HCT116 (cell line): ENCODE measurements around the gene UMPS. TPM values are rescaled to one million over a fixed set of nuclear protein-coding genes. Genes with fewer than 3 reads are reported as not detected.

ENCODE experiments used
- ATAC-seq: fragments of 200-7000 bp; cut with Tn5 transposase; 2 replicates; pipeline ENCODE4 v1.9.1; 2020; ENCODE audit warnings: mild to moderate bottlenecking, moderate library complexity
- BruUV-seq: library from RNA; stranded (reverse); fragments of 400-500 nt; replicated peaks from 2 replicates; lab custom pipeline; 2021; lab: Mats Ljungman, UMichigan
- CTCF ChIA-PET: fragments of 300-600 bp; sonication (Branson Sonifier 250); formaldehyde crosslinking; loops from one replicate; lab custom pipeline; 2021; ENCODE audit warnings: antibody characterized with exemption; lab: Charles Lee
- POLR2A ChIA-PET: fragments of 300-600, 350-600 bp; sonication (Branson Sonifier 250); formaldehyde crosslinking; loops from one replicate; lab custom pipeline; 2021; ENCODE audit warnings: antibody characterized with exemption; lab: Charles Lee
- RAD21 ChIA-PET, 2 experiments: fragments of 300-600 bp; sonication (Branson Sonifier 250); formaldehyde crosslinking; loops; one replicate each; lab custom pipeline; 2023; ENCODE audit warnings: low total read pairs in 2 of 2; ENCODE audit not compliant: uncharacterized antibody in 2 of 2, unreplicated experiment in 2 of 2, low non-redundant PET in 1 of 2; lab: Charles Lee
- DNase-seq: peaks from one replicate; pipeline ENCODE4 v3.0.0-alpha.2; 2010; ENCODE audit warnings: low read depth, low spot score
- H2AFZ ChIP-seq: fragments of 200-600 bp; shearing (Covaris generic), sonication (generic); 2 replicates; pipeline ENCODE4 v1.6.1; 2017; ENCODE audit warnings: low read depth, mixed run types, mixed read lengths, antibody characterized with exemption, low read length; ENCODE audit not compliant: poor library complexity, severe bottlenecking
- H3K27ac ChIP-seq: 2 replicates; pipeline ENCODE4 v1.5.1; 2012; ENCODE audit warnings: low read depth, low read length
- H3K27me3 ChIP-seq: fragments of 200-600 bp; sonication (generic); 2 replicates; pipeline ENCODE4 v1.6.1; 2016; ENCODE audit warnings: mixed run types, low read length, mixed read lengths; ENCODE audit not compliant: insufficient read depth
- H3K36me3 ChIP-seq, 2 experiments: fragments of 200-500 bp in 1 of 2; fragments of 200-600 bp in 1 of 2; sonication (Bioruptor generic) in 1 of 2; sonication (generic) in 1 of 2; 2 replicates each; pipeline versions ENCODE4 v1.5.1 to v1.6.1; 2014 to 2016; ENCODE audit warnings: low read length in 2 of 2, inconsistent platforms in 1 of 2, mixed read lengths in 1 of 2, mixed run types in 1 of 2; ENCODE audit not compliant: insufficient read depth in 2 of 2, control insufficient read depth in 1 of 2
- H3K4me1 ChIP-seq, 2 experiments: fragments of 200-600 bp in 1 of 2; sonication (generic) in 1 of 2; 2 replicates each; pipeline versions ENCODE4 v1.5.1 to v1.6.1; 2012 to 2017; ENCODE audit warnings: low read length in 2 of 2, inconsistent platforms in 1 of 2, mild to moderate bottlenecking in 1 of 2, mixed read lengths in 1 of 2, mixed run types in 1 of 2, moderate library complexity in 1 of 2; ENCODE audit not compliant: insufficient read depth in 2 of 2, control insufficient read depth in 1 of 2
- H3K4me2 ChIP-seq: fragments of 200-600 bp; sonication (generic); 2 replicates; pipeline ENCODE4 v1.6.1; 2017; ENCODE audit warnings: mixed run types, low read length, mixed read lengths
- H3K4me3 ChIP-seq, 2 experiments: fragments of 200-600 bp in 1 of 2; sonication (generic) in 1 of 2; replicated peaks in 1 of 2; 2 replicates each; pipeline ENCODE4 v1.5.1; 2011 to 2016; ENCODE audit warnings: low read length in 2 of 2, control low read depth in 1 of 2, low read depth in 1 of 2, mild to moderate bottlenecking in 1 of 2, mixed read lengths in 1 of 2, mixed run types in 1 of 2
- H3K79me2 ChIP-seq: fragments of 200-600 bp; sonication (generic); 2 replicates; pipeline ENCODE4 v1.6.1; 2017; ENCODE audit warnings: mild to moderate bottlenecking, mixed run types, low read length, moderate library complexity, mixed read lengths; ENCODE audit not compliant: insufficient read depth
- H3K9ac ChIP-seq: fragments of 200-600 bp; sonication (generic); 2 replicates; pipeline ENCODE4 v1.6.1; 2016; ENCODE audit warnings: low read length, mixed read lengths
- H3K9me2 ChIP-seq: fragments of 200-600 bp; sonication (generic), shearing (Covaris generic); 2 replicates; pipeline ENCODE4 v1.6.1; 2017; ENCODE audit warnings: mixed run types, mild to moderate bottlenecking, moderate library complexity; ENCODE audit not compliant: insufficient read depth
- H3K9me3 ChIP-seq, 2 experiments: fragments of 200-500 bp in 1 of 2; fragments of 200-600 bp in 1 of 2; sonication (Bioruptor generic) in 1 of 2; sonication (generic) in 1 of 2; 2 replicates each; pipeline ENCODE4 v1.6.1; 2014 to 2017; ENCODE audit warnings: low read length in 2 of 2, mixed read lengths in 2 of 2, inconsistent platforms in 1 of 2, low read depth in 1 of 2, mild to moderate bottlenecking in 1 of 2, mixed run types in 1 of 2, moderate library complexity in 1 of 2; ENCODE audit not compliant: control insufficient read depth in 1 of 2, insufficient read depth in 1 of 2
- H4K20me1 ChIP-seq: fragments of 200-600 bp; sonication (generic), shearing (Covaris generic); 2 replicates; pipeline ENCODE4 v1.6.1; 2017; ENCODE audit warnings: mixed run types, mild to moderate bottlenecking, moderate library complexity; ENCODE audit not compliant: insufficient read depth
- CBX3 ChIP-seq: IDR thresholded peaks from 2 replicates; pipeline ENCODE4 v1.6.1; 2012; ENCODE audit warnings: low read depth
- CEBPB ChIP-seq: IDR thresholded peaks from 2 replicates; pipeline ENCODE4 v1.6.1; 2012; ENCODE audit warnings: low read depth
- CTCF ChIP-seq, 3 experiments: fragments of 200-600 bp in 1 of 3; sonication (generic) in 1 of 3; IDR thresholded peaks in 2 of 3; conservative IDR thresholded peaks in 1 of 3; 2 replicates each; pipeline ENCODE4 v1.5.1; 2012 to 2017; ENCODE audit warnings: low read depth in 2 of 3, low read length in 2 of 3, antibody characterized with exemption in 1 of 3, borderline replicate concordance in 1 of 3, control low read depth in 1 of 3, mild to moderate bottlenecking in 1 of 3, mixed read lengths in 1 of 3, mixed run types in 1 of 3, moderate library complexity in 1 of 3; ENCODE audit not compliant: insufficient read depth in 1 of 3
- EGR1 ChIP-seq: IDR thresholded peaks from 2 replicates; pipeline ENCODE4 v1.6.1; 2012; ENCODE audit warnings: low read depth
- ELF1 ChIP-seq: IDR thresholded peaks from 2 replicates; pipeline ENCODE4 v1.6.1; 2012; ENCODE audit warnings: low read depth, borderline replicate concordance
- EZH2 ChIP-seq: fragments of 200-600 bp; sonication (generic); IDR thresholded peaks from 2 replicates; pipeline ENCODE4 v1.6.1; 2017; ENCODE audit warnings: antibody characterized with exemption, mixed run types
- FOSL1 ChIP-seq: IDR thresholded peaks from 2 replicates; pipeline ENCODE4 v1.6.1; 2012; ENCODE audit warnings: low read depth
- RAD21 ChIP-seq: IDR thresholded peaks from 2 replicates; pipeline ENCODE4 v1.6.1; 2012; ENCODE audit warnings: low read depth, mild to moderate bottlenecking
- SIN3A ChIP-seq: IDR thresholded peaks from 2 replicates; pipeline ENCODE4 v1.6.1; 2012; ENCODE audit warnings: low read depth
- TCF7L2 ChIP-seq: IDR thresholded peaks from 2 replicates; pipeline ENCODE4 v1.7.0; 2011; ENCODE audit warnings: borderline replicate concordance, inconsistent platforms; ENCODE audit not compliant: insufficient read depth, insufficient read length; ENCODE audit errors: extremely low read depth
- YY1 ChIP-seq: IDR thresholded peaks from 2 replicates; pipeline ENCODE4 v1.6.1; 2011; ENCODE audit warnings: low read length, low read depth, moderate library complexity, mild to moderate bottlenecking; ENCODE audit not compliant: insufficient replicate concordance; ENCODE audit errors: extremely low read depth
- ZBTB33 ChIP-seq: IDR thresholded peaks from 2 replicates; pipeline ENCODE4 v1.6.1; 2011; ENCODE audit warnings: mild to moderate bottlenecking, low read length, moderate library complexity; ENCODE audit not compliant: insufficient replicate concordance; ENCODE audit errors: extremely low read depth
- ZFX ChIP-seq: fragments of 450-650 bp; IDR thresholded peaks from 2 replicates; pipeline ENCODE4 v1.6.1; 2017
- ZNF274 ChIP-seq: fragments of 200-500 bp; sonication (Bioruptor generic); IDR thresholded peaks from 2 replicates; pipeline ENCODE4 v1.6.1; 2014; ENCODE audit warnings: mild to moderate bottlenecking, low read depth, low read length, inconsistent platforms
- intact Hi-C: fragments of 100-400 bp; cut with micrococcal nuclease; formaldehyde crosslinking; loops from 2 replicates; pipeline ENCODE4 v1.10.0; 2022
- total RNA-seq: library from RNA; stranded (reverse); gene quantifications from one replicate; pipeline ENCODE4 v1.2.1, GENCODE V29; 2021; ENCODE audit not compliant: unreplicated experiment
- TF ChIP-seq, protein P1 (sequence below): IDR thresholded peaks from 2 replicates; pipeline ENCODE4 v1.6.1; 2012
- TF ChIP-seq, protein P2 (sequence below): IDR thresholded peaks from 2 replicates; pipeline ENCODE4 v1.6.1; 2012; ENCODE audit warnings: low read depth

UMPS gene
- total RNA-seq, 1 experiment from 2014 or later, result 41.3 TPM

DNA sequence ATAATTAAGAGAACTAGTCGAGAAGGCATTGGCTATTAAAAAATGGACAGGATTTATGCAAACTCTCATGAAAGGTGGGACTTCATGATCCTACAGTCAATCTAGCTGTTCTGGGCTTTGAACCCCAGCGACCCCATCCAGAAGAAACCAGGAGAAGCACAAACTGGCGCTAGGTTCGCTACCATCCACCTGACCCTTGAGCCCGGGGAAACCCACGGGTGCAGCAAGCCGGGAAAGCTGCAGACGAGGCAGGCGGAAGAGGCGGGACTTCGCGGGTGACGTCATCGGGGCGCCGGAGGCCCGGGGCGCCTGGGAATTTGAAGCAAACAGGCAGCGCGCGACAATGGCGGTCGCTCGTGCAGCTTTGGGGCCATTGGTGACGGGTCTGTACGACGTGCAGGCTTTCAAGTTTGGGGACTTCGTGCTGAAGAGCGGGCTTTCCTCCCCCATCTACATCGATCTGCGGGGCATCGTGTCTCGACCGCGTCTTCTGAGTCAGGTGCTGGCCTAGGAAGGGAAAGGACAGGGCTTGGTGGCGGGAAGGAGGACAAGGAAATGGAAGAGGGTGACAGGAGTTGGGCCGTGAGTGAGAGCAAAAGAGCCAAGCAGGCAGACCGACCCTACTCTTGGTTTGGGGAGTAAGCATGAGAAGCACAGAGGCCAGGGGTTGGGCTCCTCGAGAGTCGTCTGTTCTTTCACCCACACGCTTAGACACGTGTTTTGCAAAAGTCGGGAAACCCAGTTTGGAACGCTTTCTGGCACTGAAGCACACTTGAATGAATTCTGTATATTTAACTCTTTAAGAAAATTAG is at the start of gene UMPS (continued):
- TF ChIP-seq CTCF (IDR thresholded peaks at IDR 0.05 in 2 of 3, conservative IDR thresholded peaks at IDR 0.05 in 1 of 3; ENCODE audit: borderline replicate concordance in 1 of 3, insufficient read depth in 1 of 3, low read depth in 2 of 3, low read length in 2 of 3) (no peak), ZNF274 (no peak), CBX3 (0 out of 2 replicates have a peak, but pooled peaks have one; percentile 9), ZFX (peak; percentile 61; the same call in 1 of the 2 replicates)
- TF ChIP-seq, protein P1, sequence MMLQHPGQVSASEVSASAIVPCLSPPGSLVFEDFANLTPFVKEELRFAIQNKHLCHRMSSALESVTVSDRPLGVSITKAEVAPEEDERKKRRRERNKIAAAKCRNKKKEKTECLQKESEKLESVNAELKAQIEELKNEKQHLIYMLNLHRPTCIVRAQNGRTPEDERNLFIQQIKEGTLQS, result no peak

GRCh38 chr3:124680521-124680920 is 49.7 kb upstream of the UMPS start:
- no peaks in the 10 kb centered on the region for H3K27me3 ChIP-seq
- intact Hi-C loops, result no loop called here
- no peak for ATAC-seq
- POLR2A ChIA-PET, result no interaction called here
- no peaks in the 10 kb centered on the region for H3K9me3 ChIP-seq
- H2AFZ ChIP-seq, result no peak overlapping the region
- DNase-seq, result no peak
- H4K20me1 ChIP-seq, result no peaks in the 10 kb centered on the region
- no peaks in the 10 kb centered on the region for H3K9me2 ChIP-seq
- no peaks in the 10 kb centered on the region for H3K36me3 ChIP-seq
- no peaks in the 10 kb centered on the region for H3K4me1 ChIP-seq
- RAD21 ChIA-PET, result no interaction called here
- no peak overlapping the region for H3K27ac ChIP-seq
- no peak overlapping the region for H3K9ac ChIP-seq
- no peak overlapping the region for H3K4me2 ChIP-seq
- no peaks in the 10 kb centered on the region for H3K79me2 ChIP-seq
- no peak overlapping the region for H3K4me3 ChIP-seq
- no TSS peak for BruUV-seq
- CTCF ChIA-PET, result interaction anchor here (1.1 kb wide), 1 partner anchor 9 kb away, joined by 3 read pairs; no protein-coding TSS in a partner anchor
- no peak for TF ChIP-seq FOSL1
- no peak for TF ChIP-seq ZNF274
- TF ChIP-seq ZFX, result no peak
- TF ChIP-seq, protein P2, sequence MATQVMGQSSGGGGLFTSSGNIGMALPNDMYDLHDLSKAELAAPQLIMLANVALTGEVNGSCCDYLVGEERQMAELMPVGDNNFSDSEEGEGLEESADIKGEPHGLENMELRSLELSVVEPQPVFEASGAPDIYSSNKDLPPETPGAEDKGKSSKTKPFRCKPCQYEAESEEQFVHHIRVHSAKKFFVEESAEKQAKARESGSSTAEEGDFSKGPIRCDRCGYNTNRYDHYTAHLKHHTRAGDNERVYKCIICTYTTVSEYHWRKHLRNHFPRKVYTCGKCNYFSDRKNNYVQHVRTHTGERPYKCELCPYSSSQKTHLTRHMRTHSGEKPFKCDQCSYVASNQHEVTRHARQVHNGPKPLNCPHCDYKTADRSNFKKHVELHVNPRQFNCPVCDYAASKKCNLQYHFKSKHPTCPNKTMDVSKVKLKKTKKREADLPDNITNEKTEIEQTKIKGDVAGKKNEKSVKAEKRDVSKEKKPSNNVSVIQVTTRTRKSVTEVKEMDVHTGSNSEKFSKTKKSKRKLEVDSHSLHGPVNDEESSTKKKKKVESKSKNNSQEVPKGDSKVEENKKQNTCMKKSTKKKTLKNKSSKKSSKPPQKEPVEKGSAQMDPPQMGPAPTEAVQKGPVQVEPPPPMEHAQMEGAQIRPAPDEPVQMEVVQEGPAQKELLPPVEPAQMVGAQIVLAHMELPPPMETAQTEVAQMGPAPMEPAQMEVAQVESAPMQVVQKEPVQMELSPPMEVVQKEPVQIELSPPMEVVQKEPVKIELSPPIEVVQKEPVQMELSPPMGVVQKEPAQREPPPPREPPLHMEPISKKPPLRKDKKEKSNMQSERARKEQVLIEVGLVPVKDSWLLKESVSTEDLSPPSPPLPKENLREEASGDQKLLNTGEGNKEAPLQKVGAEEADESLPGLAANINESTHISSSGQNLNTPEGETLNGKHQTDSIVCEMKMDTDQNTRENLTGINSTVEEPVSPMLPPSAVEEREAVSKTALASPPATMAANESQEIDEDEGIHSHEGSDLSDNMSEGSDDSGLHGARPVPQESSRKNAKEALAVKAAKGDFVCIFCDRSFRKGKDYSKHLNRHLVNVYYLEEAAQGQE, result no peak
- TF ChIP-seq ELF1, result no peak
- TF ChIP-seq RAD21, result no peak
- TF ChIP-seq SIN3A, result no peak
- TF ChIP-seq ZBTB33, result no peak
- no peak for TF ChIP-seq YY1
- no peak for TF ChIP-seq CBX3
- no peak for TF ChIP-seq TCF7L2
- TF ChIP-seq EGR1, result no peak
- TF ChIP-seq CEBPB, result no peak
- no peak for TF ChIP-seq EZH2
